Activated CD8-positive, alpha-beta memory T cell treated with anti-CD3 and anti-CD28 coated beads, Interleukin-2, amount 50 U/mL, for 48 hours (primary cell): ENCODE results near the gene CLEC19A.

Experiments used
- DNase-seq: peaks from one replicate; pipeline ENCODE4 v3.0.0-alpha.2; 2020

The CLEC19A gene

GRCh38 chr16:19285431-19285830 is at the start of gene CLEC19A:
Gene CLEC19A (plus strand): TSS chr16:19285731. CDS start chr16:19285852, 121 bp downstream.
- DNase-seq = no peak

GRCh38 chr16:19235886-19236285 is 49.6 kb upstream of the CLEC19A start:
- no peak for DNase-seq

- no peak for DNase-seq
Measured at GRCh38 chr16:19236561-19237209, 48.8 kb upstream of the CLEC19A start.

- DNase-seq = no peak
Measured at GRCh38 chr16:19238406-19238805, 47.1 kb upstream of the CLEC19A start.

GRCh38 chr16:19239511-19240155 is 45.9 kb upstream of the CLEC19A start:
- DNase-seq = no peak

- DNase-seq = no peak
Measured at GRCh38 chr16:19240494-19240893, 45.0 kb upstream of the CLEC19A start.

GRCh38 chr16:19241512-19241911 is 44.0 kb upstream of the CLEC19A start:
- no peak for DNase-seq

GRCh38 chr16:19242186-19242585 is 43.3 kb upstream of the CLEC19A start:
- DNase-seq = no peak

- no peak for DNase-seq
Measured at GRCh38 chr16:19242987-19243575, 42.5 kb upstream of the CLEC19A start.

- DNase-seq = no peak
Measured at GRCh38 chr16:19245326-19245925, 40.1 kb upstream of the CLEC19A start.

- DNase-seq = no peak
Measured at GRCh38 chr16:19252904-19253303, 32.6 kb upstream of the CLEC19A start.

- no peak for DNase-seq
Measured at GRCh38 chr16:19254611-19255010, 30.9 kb upstream of the CLEC19A start.

- DNase-seq = no peak
Measured at GRCh38 chr16:19264123-19264673, 21.3 kb upstream of the CLEC19A start.

- no peak for DNase-seq
Measured at GRCh38 chr16:19265380-19265930, 20.1 kb upstream of the CLEC19A start.

GRCh38 chr16:19266774-19267173 is 18.8 kb upstream of the CLEC19A start:
- no peak for DNase-seq

GRCh38 chr16:19269098-19269497 is 16.4 kb upstream of the CLEC19A start:
- no peak for DNase-seq

- DNase-seq = no peak
Measured at GRCh38 chr16:19274165-19274797, 11.2 kb upstream of the CLEC19A start.

- no peak for DNase-seq
Measured at GRCh38 chr16:19278403-19278802, 7.1 kb upstream of the CLEC19A start.

GRCh38 chr16:19281246-19281645 is 4.3 kb upstream of the CLEC19A start:
- DNase-seq = no peak

- no peak for DNase-seq
Measured at GRCh38 chr16:19282101-19282500, 3.4 kb upstream of the CLEC19A start.

GRCh38 chr16:19283637-19284036 is 1.9 kb upstream of the CLEC19A start:
- no peak for DNase-seq

- no peak for DNase-seq
Measured at GRCh38 chr16:19284207-19284606, 1.3 kb upstream of the CLEC19A start.

GRCh38 chr16:19286827-19287226 is 1.3 kb downstream of the CLEC19A start:
- DNase-seq = no peak
